Cerebellar cortex (tissue), 1 donor: ENCODE data around the gene TBCD.

ENCODE experiments used
- DNase-seq: peaks from one replicate; pipeline ENCODE4 v3.0.0-alpha.2; 2015; ENCODE audit warnings: low spot score

Gene TBCD

GRCh38 chr17:82810644-82811430, 59.0 kb downstream of the TBCD start:
- no peak for DNase-seq

- DNase-seq: no peak
Measured at GRCh38 chr17:82812058-82812457, 60.2 kb downstream of the TBCD start.

- no peak for DNase-seq
Measured at GRCh38 chr17:82812601-82813000, 60.7 kb downstream of the TBCD start.

GRCh38 chr17:82813299-82814051, 61.6 kb downstream of the TBCD start:
- DNase-seq: no peak

- DNase-seq: no peak
Measured at GRCh38 chr17:82814834-82815233, 63.0 kb downstream of the TBCD start.

- DNase-seq: no peak
Measured at GRCh38 chr17:82815354-82815753, 63.5 kb downstream of the TBCD start.

GRCh38 chr17:82815790-82816305, 64.0 kb downstream of the TBCD start:
- DNase-seq: no peak

- DNase-seq: no peak
Measured at GRCh38 chr17:82816358-82816757, 64.5 kb downstream of the TBCD start.

GRCh38 chr17:82817947-82818346, 66.1 kb downstream of the TBCD start:
- DNase-seq: no peak

- no peak for DNase-seq
Measured at GRCh38 chr17:82820278-82821251, 68.7 kb downstream of the TBCD start.

GRCh38 chr17:82821554-82821953, 69.7 kb downstream of the TBCD start:
- DNase-seq: no peak

- DNase-seq: no peak
Measured at GRCh38 chr17:82822281-82822680, 70.4 kb downstream of the TBCD start.

GRCh38 chr17:82823004-82823403, 71.1 kb downstream of the TBCD start:
- no peak for DNase-seq

GRCh38 chr17:82825540-82826124, 73.8 kb downstream of the TBCD start:
- no peak for DNase-seq

GRCh38 chr17:82826211-82826610, 74.3 kb downstream of the TBCD start:
- no peak for DNase-seq

GRCh38 chr17:82826956-82827355, 75.1 kb downstream of the TBCD start:
- no peak for DNase-seq

- DNase-seq: no peak
Measured at GRCh38 chr17:82828875-82829487, 77.1 kb downstream of the TBCD start.

- DNase-seq: peak; percentile 21
Measured at GRCh38 chr17:82830249-82830661, 78.4 kb downstream of the TBCD start.

GRCh38 chr17:82831041-82831817, 79.4 kb downstream of the TBCD start:
- DNase-seq: peak; percentile 14

GRCh38 chr17:82831818-82832200, 79.9 kb downstream of the TBCD start:
- peak; percentile 77 for DNase-seq
